Uterus (tissue), 2 donors: Measurements from ENCODE around the gene TH.

Experiments
- POLR2A ChIP-seq, 2 donors: fragments of 450-650 bp; IDR thresholded peaks; one replicate each; pipeline ENCODE4 v1.6.1; 2016; ENCODE audit warnings: antibody characterized with exemption in 2 of 2, mild to moderate bottlenecking in 1 of 2, moderate library complexity in 1 of 2
- TF ChIP-seq, protein P1 (sequence below), 4 experiments: fragments of 200-600 bp in 2 of 4; fragments of 450-650 bp in 2 of 4; sonication (generic) in 2 of 4; IDR thresholded peaks; one replicate each; pipeline ENCODE4 v1.5.1; 2016 to 2019; ENCODE audit warnings: antibody characterized with exemption in 4 of 4, mild to moderate bottlenecking in 2 of 4, moderate library complexity in 1 of 4

DNA sequence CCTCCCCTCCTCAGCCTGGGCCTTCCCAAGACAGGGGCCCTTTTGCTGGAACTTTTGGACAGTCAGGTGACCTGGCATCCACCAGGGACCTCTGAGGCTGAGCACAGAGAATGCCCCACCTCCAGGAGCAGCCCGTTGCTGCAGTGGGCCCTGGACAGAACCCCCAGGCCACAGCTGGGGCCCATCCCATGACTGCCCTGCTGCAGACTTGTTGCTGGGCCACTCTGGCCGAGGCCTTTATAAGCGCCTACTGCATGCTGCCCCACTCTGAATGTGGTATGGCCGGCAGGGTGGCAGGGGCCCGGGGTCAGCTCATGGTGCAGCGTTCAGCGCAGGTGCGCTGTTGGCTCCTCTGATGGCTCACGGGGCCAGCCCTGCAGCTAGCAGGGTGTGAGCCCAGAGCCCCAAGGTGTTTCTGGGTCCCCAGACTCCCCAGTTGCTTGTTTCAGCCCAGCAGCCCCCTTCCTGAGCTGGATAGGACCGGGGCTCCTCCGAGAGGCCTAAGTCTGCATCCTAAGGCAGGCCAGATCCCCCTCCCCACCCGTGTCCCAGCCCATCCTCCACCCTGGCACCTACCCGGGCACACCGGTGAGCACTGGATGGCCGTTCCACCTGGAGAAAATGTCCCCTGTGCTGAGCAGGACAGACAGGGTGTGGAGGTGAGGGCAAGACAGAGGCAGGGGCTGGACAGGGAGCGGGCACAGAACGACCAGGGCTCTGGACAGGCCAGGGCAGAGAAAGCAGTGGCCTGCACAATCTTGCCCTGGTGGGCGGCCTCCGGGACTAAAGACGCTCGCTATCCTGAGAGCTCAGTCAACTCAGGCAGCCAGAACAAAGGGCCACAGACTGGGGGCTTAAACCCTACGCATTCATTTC is 28.1 kb upstream of the TH start:
- TF ChIP-seq, protein P1, sequence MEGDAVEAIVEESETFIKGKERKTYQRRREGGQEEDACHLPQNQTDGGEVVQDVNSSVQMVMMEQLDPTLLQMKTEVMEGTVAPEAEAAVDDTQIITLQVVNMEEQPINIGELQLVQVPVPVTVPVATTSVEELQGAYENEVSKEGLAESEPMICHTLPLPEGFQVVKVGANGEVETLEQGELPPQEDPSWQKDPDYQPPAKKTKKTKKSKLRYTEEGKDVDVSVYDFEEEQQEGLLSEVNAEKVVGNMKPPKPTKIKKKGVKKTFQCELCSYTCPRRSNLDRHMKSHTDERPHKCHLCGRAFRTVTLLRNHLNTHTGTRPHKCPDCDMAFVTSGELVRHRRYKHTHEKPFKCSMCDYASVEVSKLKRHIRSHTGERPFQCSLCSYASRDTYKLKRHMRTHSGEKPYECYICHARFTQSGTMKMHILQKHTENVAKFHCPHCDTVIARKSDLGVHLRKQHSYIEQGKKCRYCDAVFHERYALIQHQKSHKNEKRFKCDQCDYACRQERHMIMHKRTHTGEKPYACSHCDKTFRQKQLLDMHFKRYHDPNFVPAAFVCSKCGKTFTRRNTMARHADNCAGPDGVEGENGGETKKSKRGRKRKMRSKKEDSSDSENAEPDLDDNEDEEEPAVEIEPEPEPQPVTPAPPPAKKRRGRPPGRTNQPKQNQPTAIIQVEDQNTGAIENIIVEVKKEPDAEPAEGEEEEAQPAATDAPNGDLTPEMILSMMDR (IDR thresholded peaks at IDR 0.05): no peak
- TF ChIP-seq POLR2A (IDR thresholded peaks at IDR 0.05): no peak
